ENCODE data around the gene PRCC.

PRCC gene

GRCh38 chr1:156738407-156738806, 28.9 kb upstream of the PRCC start:
- H3K36me3 ChIP-seq (ENCODE audit: control insufficient read depth, insufficient read depth, low read length): peaks cover 39% of the 10 kb centered on the region
- H3K27ac ChIP-seq (ENCODE audit: low read depth, low read length): no peak overlapping the region
- H3K4me3 ChIP-seq (ENCODE audit: low read depth, low read length): no peak overlapping the region
- no peaks in the 10 kb centered on the region for H3K9me3 ChIP-seq (ENCODE audit: control insufficient read depth, insufficient read depth, low read length)
- H3K4me1 ChIP-seq (ENCODE audit: control insufficient read depth, insufficient read depth, low read length): peaks cover 9% of the 10 kb centered on the region; the same call in 1 of the 2 replicates
- H3K27me3 ChIP-seq (ENCODE audit: control insufficient read depth, insufficient read depth, low read length): no peaks in the 10 kb centered on the region
- H3K9ac ChIP-seq (ENCODE audit: low read depth, low read length): no peak overlapping the region

GRCh38 chr1:156738916-156739315, 28.4 kb upstream of the PRCC start:
- H3K27me3 ChIP-seq (ENCODE audit: control insufficient read depth, insufficient read depth, low read length): no peaks in the 10 kb centered on the region
- peaks cover 9% of the 10 kb centered on the region; the same call in 1 of the 2 replicates for H3K4me1 ChIP-seq (ENCODE audit: control insufficient read depth, insufficient read depth, low read length)
- H3K9me3 ChIP-seq (ENCODE audit: control insufficient read depth, insufficient read depth, low read length): no peaks in the 10 kb centered on the region
- no peak overlapping the region for H3K9ac ChIP-seq (ENCODE audit: low read depth, low read length)
- H3K27ac ChIP-seq (ENCODE audit: low read depth, low read length): no peak overlapping the region
- no peak overlapping the region for H3K4me3 ChIP-seq (ENCODE audit: low read depth, low read length)
- peaks cover 39% of the 10 kb centered on the region for H3K36me3 ChIP-seq (ENCODE audit: control insufficient read depth, insufficient read depth, low read length)

- Histone ChIP-seq H3K36me3 (ENCODE audit: control insufficient read depth, insufficient read depth, low read length) (peaks cover 45% of the 10 kb centered on the region), H3K27ac (ENCODE audit: low read depth, low read length) (peak overlapping the region; percentile 87), H3K27me3 (ENCODE audit: control insufficient read depth, insufficient read depth, low read length) (no peaks in the 10 kb centered on the region)
Observed at GRCh38 chr1:156740237-156740740, 27.0 kb upstream of the PRCC start.

GRCh38 chr1:156740741-156741480, 26.4 kb upstream of the PRCC start, which contains the start of gene MRPL24:
TSS of gene MRPL24 (minus strand) at chr1:156741088. CDS start at chr1:156738704, 2,384 bp downstream.
- Histone ChIP-seq H3K27ac (ENCODE audit: low read depth, low read length) (peak within 1 kb of the TSS; percentile 88), H3K4me1 (ENCODE audit: control insufficient read depth, insufficient read depth, low read length) (peaks cover 15% of the 10 kb centered on the region), H3K9me3 (ENCODE audit: control insufficient read depth, insufficient read depth, low read length) (no peaks in the 10 kb centered on the region), H3K9ac (ENCODE audit: low read depth, low read length) (peak within 1 kb of the TSS; percentile 82), H3K36me3 (ENCODE audit: control insufficient read depth, insufficient read depth, low read length) (peaks cover 50% of the 10 kb centered on the region), H3K27me3 (ENCODE audit: control insufficient read depth, insufficient read depth, low read length) (no peaks in the 10 kb centered on the region), H3K4me3 (ENCODE audit: low read depth, low read length) (peak within 1 kb of the TSS; percentile 73)

More at GRCh38 chr1:156740237-156740740, 27.0 kb upstream of the PRCC start:
- H3K9me3 ChIP-seq (ENCODE audit: control insufficient read depth, insufficient read depth, low read length): no peaks in the 10 kb centered on the region
- H3K4me3 ChIP-seq (ENCODE audit: low read depth, low read length): peak overlapping the region; percentile 73
- peak overlapping the region; percentile 82 for H3K9ac ChIP-seq (ENCODE audit: low read depth, low read length)
- peaks cover 9% of the 10 kb centered on the region for H3K4me1 ChIP-seq (ENCODE audit: control insufficient read depth, insufficient read depth, low read length)

GRCh38 chr1:156741481-156741983, 25.8 kb upstream of the PRCC start:
- peak overlapping the region; percentile 19; the same call in 1 of the 2 replicates for H3K9ac ChIP-seq (ENCODE audit: low read depth, low read length)
- no peaks in the 10 kb centered on the region for H3K27me3 ChIP-seq (ENCODE audit: control insufficient read depth, insufficient read depth, low read length)
- peaks cover 20% of the 10 kb centered on the region for H3K4me1 ChIP-seq (ENCODE audit: control insufficient read depth, insufficient read depth, low read length)
- H3K4me3 ChIP-seq (ENCODE audit: low read depth, low read length): peak overlapping the region; percentile 32; the same call in 1 of the 2 replicates
- no peaks in the 10 kb centered on the region for H3K9me3 ChIP-seq (ENCODE audit: control insufficient read depth, insufficient read depth, low read length)
- H3K36me3 ChIP-seq (ENCODE audit: control insufficient read depth, insufficient read depth, low read length): peaks cover 47% of the 10 kb centered on the region
- H3K27ac ChIP-seq (ENCODE audit: low read depth, low read length): peak overlapping the region; percentile 88

- H3K4me3 ChIP-seq (ENCODE audit: low read depth, low read length): no peak overlapping the region
- H3K27ac ChIP-seq (ENCODE audit: low read depth, low read length): peak overlapping the region; percentile 88
- H3K27me3 ChIP-seq (ENCODE audit: control insufficient read depth, insufficient read depth, low read length): no peaks in the 10 kb centered on the region
- H3K36me3 ChIP-seq (ENCODE audit: control insufficient read depth, insufficient read depth, low read length): peaks cover 42% of the 10 kb centered on the region
- H3K4me1 ChIP-seq (ENCODE audit: control insufficient read depth, insufficient read depth, low read length): peaks cover 23% of the 10 kb centered on the region
- no peak overlapping the region for H3K9ac ChIP-seq (ENCODE audit: low read depth, low read length)
- H3K9me3 ChIP-seq (ENCODE audit: control insufficient read depth, insufficient read depth, low read length): no peaks in the 10 kb centered on the region
Observed at GRCh38 chr1:156742017-156742416, 25.3 kb upstream of the PRCC start.

- Histone ChIP-seq H3K9me3 (ENCODE audit: control insufficient read depth, insufficient read depth, low read length) (no peaks in the 10 kb centered on the region), H3K4me3 (ENCODE audit: low read depth, low read length) (no peak overlapping the region), H3K4me1 (ENCODE audit: control insufficient read depth, insufficient read depth, low read length) (peaks cover 28% of the 10 kb centered on the region), H3K27ac (ENCODE audit: low read depth, low read length) (no peak overlapping the region), H3K36me3 (ENCODE audit: control insufficient read depth, insufficient read depth, low read length) (peaks cover 37% of the 10 kb centered on the region), H3K9ac (ENCODE audit: low read depth, low read length) (no peak overlapping the region), H3K27me3 (ENCODE audit: control insufficient read depth, insufficient read depth, low read length) (no peaks in the 10 kb centered on the region)
Observed at GRCh38 chr1:156742801-156743200, 24.5 kb upstream of the PRCC start.

- Histone ChIP-seq H3K27me3 (ENCODE audit: control insufficient read depth, insufficient read depth, low read length) (no peaks in the 10 kb centered on the region), H3K4me3 (ENCODE audit: low read depth, low read length) (no peak overlapping the region), H3K9me3 (ENCODE audit: control insufficient read depth, insufficient read depth, low read length) (no peaks in the 10 kb centered on the region), H3K36me3 (ENCODE audit: control insufficient read depth, insufficient read depth, low read length) (peaks cover 32% of the 10 kb centered on the region), H3K9ac (ENCODE audit: low read depth, low read length) (no peak overlapping the region), H3K4me1 (ENCODE audit: control insufficient read depth, insufficient read depth, low read length) (peaks cover 36% of the 10 kb centered on the region), H3K27ac (ENCODE audit: low read depth, low read length) (no peak overlapping the region)
Observed at GRCh38 chr1:156743367-156744302, 23.7 kb upstream of the PRCC start.

- Histone ChIP-seq H3K9ac (ENCODE audit: low read depth, low read length) (no peak overlapping the region), H3K9me3 (ENCODE audit: control insufficient read depth, insufficient read depth, low read length) (no peaks in the 10 kb centered on the region), H3K36me3 (ENCODE audit: control insufficient read depth, insufficient read depth, low read length) (peaks cover 32% of the 10 kb centered on the region), H3K4me1 (ENCODE audit: control insufficient read depth, insufficient read depth, low read length) (peaks cover 43% of the 10 kb centered on the region), H3K27me3 (ENCODE audit: control insufficient read depth, insufficient read depth, low read length) (no peaks in the 10 kb centered on the region), H3K4me3 (ENCODE audit: low read depth, low read length) (no peak overlapping the region), H3K27ac (ENCODE audit: low read depth, low read length) (no peak overlapping the region)
Observed at GRCh38 chr1:156744344-156744743, 23.0 kb upstream of the PRCC start.

GRCh38 chr1:156744786-156745419, 22.4 kb upstream of the PRCC start:
- H3K9ac ChIP-seq (ENCODE audit: low read depth, low read length): no peak overlapping the region

More at GRCh38 chr1:156744786-156745419, 22.4 kb upstream of the PRCC start:
- Histone ChIP-seq H3K27me3 (ENCODE audit: control insufficient read depth, insufficient read depth, low read length) (no peaks in the 10 kb centered on the region), H3K27ac (ENCODE audit: low read depth, low read length) (no peak overlapping the region), H3K4me3 (ENCODE audit: low read depth, low read length) (no peak overlapping the region), H3K4me1 (ENCODE audit: control insufficient read depth, insufficient read depth, low read length) (peaks cover 49% of the 10 kb centered on the region), H3K36me3 (ENCODE audit: control insufficient read depth, insufficient read depth, low read length) (peaks cover 36% of the 10 kb centered on the region), H3K9me3 (ENCODE audit: control insufficient read depth, insufficient read depth, low read length) (no peaks in the 10 kb centered on the region)
